Measurements from ENCODE around the gene MYADM. TPM values are rescaled to one million over a fixed set of nuclear protein-coding genes. Genes with fewer than 3 reads are reported as not detected.
A peak's percentile ranks its signal among the peaks of the same experiment; 100 is the strongest.
"Not testable (repeated sequence)": the region's sequence is repeated elsewhere in the genome, so short reads cannot be mapped to it uniquely, and the experiment has no call there.

Gene MYADM
- total RNA-seq, 1 donor from 2014 or later, result 26.4 TPM

GRCh38 chr19:53868892-53869804 is 1.5 kb downstream of the MYADM start:
- DNase-seq (ENCODE audit: low read depth), result peak; percentile 65

GRCh38 chr19:53869805-53870484 is 2.3 kb downstream of the MYADM start:
- not testable (repeated sequence) for DNase-seq (ENCODE audit: low read depth)

- DNase-seq (ENCODE audit: low read depth), result no peak
Observed at GRCh38 chr19:53870485-53870844, 2.8 kb downstream of the MYADM start.

GRCh38 chr19:53871454-53871853 is 3.8 kb downstream of the MYADM start:
- no peak for DNase-seq (ENCODE audit: low read depth)

- DNase-seq (ENCODE audit: low read depth), result no peak
Observed at GRCh38 chr19:53872762-53873161, 5.1 kb downstream of the MYADM start.

GRCh38 chr19:53873773-53874605 is 6.3 kb downstream of the MYADM start:
- no peak for DNase-seq (ENCODE audit: low read depth)

- no peak for DNase-seq (ENCODE audit: low read depth)
Observed at GRCh38 chr19:53874606-53874990, 6.9 kb downstream of the MYADM start.

- DNase-seq (ENCODE audit: low read depth), result no peak
Observed at GRCh38 chr19:53875602-53876325, 8.1 kb downstream of the MYADM start.

GRCh38 chr19:53876651-53877224 is 9.1 kb downstream of the MYADM start:
- no peak for DNase-seq (ENCODE audit: low read depth)

- no peak for DNase-seq (ENCODE audit: low read depth)
Observed at GRCh38 chr19:53877361-53877766, 9.7 kb downstream of the MYADM start.

- DNase-seq (ENCODE audit: low read depth), result no peak
Observed at GRCh38 chr19:53878776-53879139, 11.1 kb downstream of the MYADM start.

- peak; percentile 56 for DNase-seq (ENCODE audit: low read depth)
Observed at GRCh38 chr19:53879140-53880081, 11.7 kb downstream of the MYADM start.

GRCh38 chr19:53880711-53881481 is 13.2 kb downstream of the MYADM start:
- DNase-seq (ENCODE audit: low read depth), result no peak

- no peak for DNase-seq (ENCODE audit: low read depth)
Observed at GRCh38 chr19:53881482-53882390, 14.1 kb downstream of the MYADM start, which contains the start of gene PRKCG. PRKCG (plus strand) TSS chr19:53882197; CDS start chr19:53882495, 298 bp downstream.

GRCh38 chr19:53882391-53883050 is 14.8 kb downstream of the MYADM start:
- DNase-seq (ENCODE audit: low read depth), result no peak

GRCh38 chr19:53883231-53883661 is 15.6 kb downstream of the MYADM start:
- DNase-seq (ENCODE audit: low read depth), result no peak

GRCh38 chr19:53883741-53884140 is 16.1 kb downstream of the MYADM start:
- DNase-seq (ENCODE audit: low read depth), result no peak

GRCh38 chr19:53884256-53884655 is 16.6 kb downstream of the MYADM start:
- DNase-seq (ENCODE audit: low read depth), result no peak

Data from renal cortical epithelial cell (primary cell).